Trophoblast cell (in vitro differentiated cells and primary cell): ENCODE data around the gene MYBL2.

Source experiments
- DNase-seq, 2 donors: peaks; one replicate each; pipeline ENCODE4 v3.0.0-alpha.2; 2016
- H2AFZ ChIP-seq: 2 replicates; pipeline ENCODE4 v1.6.1; 2013; ENCODE audit warnings: low read length, moderate library complexity, mild to moderate bottlenecking; ENCODE audit not compliant: insufficient read depth, poor library complexity
- H2AK5ac ChIP-seq: 2 replicates; pipeline ENCODE4 v1.6.1; 2013; ENCODE audit warnings: mild to moderate bottlenecking, low read length
- H2BK120ac ChIP-seq: 2 replicates; pipeline ENCODE4 v1.6.1; 2013; ENCODE audit warnings: low read length, mild to moderate bottlenecking, moderate library complexity; ENCODE audit not compliant: insufficient read depth, poor library complexity
- H2BK12ac ChIP-seq: 2 replicates; pipeline ENCODE4 v1.6.1; 2013; ENCODE audit warnings: mild to moderate bottlenecking, low read length, moderate library complexity
- H2BK5ac ChIP-seq: 2 replicates; pipeline ENCODE4 v1.6.1; 2013; ENCODE audit warnings: low read length, low read depth, moderate library complexity, mild to moderate bottlenecking; ENCODE audit not compliant: poor library complexity
- H3K14ac ChIP-seq: 2 replicates; pipeline ENCODE4 v1.6.1; 2013; ENCODE audit warnings: mild to moderate bottlenecking, low read length
- H3K18ac ChIP-seq: 2 replicates; pipeline ENCODE4 v1.6.1; 2013; ENCODE audit warnings: mild to moderate bottlenecking, low read length
- H3K23ac ChIP-seq: 2 replicates; pipeline ENCODE4 v1.6.1; 2013; ENCODE audit warnings: low read length
- H3K27ac ChIP-seq: 2 replicates; pipeline ENCODE4 v1.5.1; 2013; ENCODE audit warnings: low read depth, mild to moderate bottlenecking, inconsistent platforms, low read length, moderate library complexity
- H3K27me3 ChIP-seq: 2 replicates; pipeline ENCODE4 v1.6.1; 2013; ENCODE audit warnings: inconsistent platforms, mild to moderate bottlenecking, low read length, moderate library complexity; ENCODE audit not compliant: insufficient read depth
- H3K36me3 ChIP-seq, 2 experiments: 1 replicate in 1 of 2; 2 replicates in 1 of 2; pipeline ENCODE4 v1.6.1; 2013; ENCODE audit warnings: low read length in 2 of 2, mild to moderate bottlenecking in 2 of 2, moderate library complexity in 1 of 2; ENCODE audit not compliant: insufficient read depth in 2 of 2, control insufficient read depth in 1 of 2
- H3K4ac ChIP-seq: 2 replicates; pipeline ENCODE4 v1.6.1; 2013; ENCODE audit warnings: low read depth, mild to moderate bottlenecking, low read length, moderate library complexity
- H3K4me1 ChIP-seq, 2 experiments: 1 replicate in 1 of 2; 2 replicates in 1 of 2; pipeline ENCODE4 v1.6.1; 2013; ENCODE audit warnings: low read length in 2 of 2, mild to moderate bottlenecking in 2 of 2, moderate library complexity in 1 of 2; ENCODE audit not compliant: insufficient read depth in 2 of 2, control insufficient read depth in 1 of 2
- H3K4me2 ChIP-seq: 2 replicates; pipeline ENCODE4 v1.6.1; 2013; ENCODE audit warnings: inconsistent platforms, mild to moderate bottlenecking, low read length, moderate library complexity
- H3K4me3 ChIP-seq: 2 replicates; pipeline ENCODE4 v1.5.1; 2013; ENCODE audit warnings: mild to moderate bottlenecking, low read depth, low read length, inconsistent platforms
- H3K79me1 ChIP-seq: one replicate; pipeline ENCODE4 v1.6.1; 2013; ENCODE audit warnings: low read length
- H3K79me2 ChIP-seq: 2 replicates; pipeline ENCODE4 v1.6.1; 2013; ENCODE audit warnings: low read length, mild to moderate bottlenecking; ENCODE audit not compliant: control insufficient read depth, insufficient read depth, poor library complexity
- H3K9ac ChIP-seq: 2 replicates; pipeline ENCODE4 v1.6.1; 2013; ENCODE audit warnings: mild to moderate bottlenecking, low read length
- H3K9me3 ChIP-seq: 2 replicates; pipeline ENCODE4 v1.6.1; 2013; ENCODE audit warnings: low read depth, mild to moderate bottlenecking, control low read depth, inconsistent platforms, low read length; ENCODE audit not compliant: insufficient read depth
- H4K12ac ChIP-seq: 2 replicates; pipeline ENCODE4 v1.6.1; 2013; ENCODE audit warnings: low read depth, mild to moderate bottlenecking, low read length, moderate library complexity
- H4K8ac ChIP-seq: 2 replicates; pipeline ENCODE4 v1.6.1; 2013; ENCODE audit warnings: low read depth, mild to moderate bottlenecking, low read length, moderate library complexity
- H4K91ac ChIP-seq: one replicate; pipeline ENCODE4 v1.6.1; 2013; ENCODE audit warnings: low read depth, mild to moderate bottlenecking, low read length, moderate library complexity
- WGBS: extraction: QIAGEN DNeasy Blood & Tissue Kit; methylation state at CpG from one replicate; pipeline ENCODE4 v1.1.7; 2013; ENCODE audit warnings: missing lambda C conversion rate; ENCODE audit not compliant: insufficient read length, insufficient coverage; ENCODE audit errors: extremely low coverage; 5-methylcytosine and 5-hydroxymethylcytosine counted together

Gene MYBL2

DNA sequence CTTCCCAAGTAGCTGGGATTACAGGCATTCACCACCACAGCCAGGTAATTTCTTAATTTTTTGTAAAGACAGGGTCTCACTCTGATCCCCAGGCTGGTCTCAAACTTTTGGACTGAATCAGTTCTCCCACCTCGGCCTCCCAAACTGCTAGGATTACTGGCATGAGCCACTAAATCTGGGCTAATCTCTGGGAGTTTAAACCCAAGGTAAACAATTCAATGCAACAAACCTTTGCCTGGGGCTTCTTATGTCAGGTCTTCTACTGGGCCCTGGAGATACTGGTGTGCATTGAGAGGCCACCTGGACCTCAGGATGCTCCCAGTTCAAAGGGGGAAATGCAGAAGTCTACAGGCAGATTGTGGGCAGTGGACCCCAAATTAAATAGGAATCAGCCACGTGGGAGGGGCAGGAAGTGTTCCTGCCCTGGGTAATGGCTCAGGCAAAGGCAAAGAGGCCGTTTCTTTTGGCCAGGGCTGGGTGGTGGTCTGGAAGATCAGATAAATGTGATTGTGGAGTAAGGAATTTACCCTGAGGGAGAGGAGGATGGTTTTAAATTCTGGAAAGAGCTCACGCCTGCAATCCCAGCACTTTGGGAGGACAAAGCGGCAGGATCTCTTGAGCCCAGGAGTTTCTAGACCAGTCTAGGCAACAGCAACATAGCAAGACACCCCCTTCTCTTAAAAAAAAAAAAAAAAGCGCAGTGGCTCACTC is 1.3 kb upstream of the MYBL2 start:
- H2AK5ac ChIP-seq, result no peak overlapping the region
- H3K4me1 ChIP-seq, result peaks cover 16 to 20% of the 10 kb centered on the region in 2 experiments
- H3K27me3 ChIP-seq, result no peaks in the 10 kb centered on the region
- no peak overlapping the region for H3K4me3 ChIP-seq
- H2BK12ac ChIP-seq, result no peak overlapping the region
- H3K79me1 ChIP-seq, result peaks cover 11% of the 10 kb centered on the region
- no peak overlapping the region for H2BK5ac ChIP-seq
- H4K8ac ChIP-seq, result no peak overlapping the region
- H3K27ac ChIP-seq, result no peak overlapping the region
- no peak overlapping the region for H3K14ac ChIP-seq
- WGBS, result no CpG with 5 or more reads among the region's 6 CpGs
- H3K79me2 ChIP-seq, result peaks cover 7% of the 10 kb centered on the region
- H2AFZ ChIP-seq, result no peak overlapping the region
- DNase-seq, result peak; percentile 52 to 85
- H3K23ac ChIP-seq, result no peak overlapping the region
- no peak overlapping the region for H4K91ac ChIP-seq
- no peak overlapping the region for H2BK120ac ChIP-seq
- no peak overlapping the region for H3K4ac ChIP-seq
- no peak overlapping the region for H3K4me2 ChIP-seq
- peaks cover 0 to 2% of the 10 kb centered on the region in 2 experiments for H3K36me3 ChIP-seq
- no peak overlapping the region for H3K9ac ChIP-seq
- no peak overlapping the region for H3K18ac ChIP-seq
- no peak overlapping the region for H4K12ac ChIP-seq
- H3K9me3 ChIP-seq, result no peaks in the 10 kb centered on the region

DNA sequence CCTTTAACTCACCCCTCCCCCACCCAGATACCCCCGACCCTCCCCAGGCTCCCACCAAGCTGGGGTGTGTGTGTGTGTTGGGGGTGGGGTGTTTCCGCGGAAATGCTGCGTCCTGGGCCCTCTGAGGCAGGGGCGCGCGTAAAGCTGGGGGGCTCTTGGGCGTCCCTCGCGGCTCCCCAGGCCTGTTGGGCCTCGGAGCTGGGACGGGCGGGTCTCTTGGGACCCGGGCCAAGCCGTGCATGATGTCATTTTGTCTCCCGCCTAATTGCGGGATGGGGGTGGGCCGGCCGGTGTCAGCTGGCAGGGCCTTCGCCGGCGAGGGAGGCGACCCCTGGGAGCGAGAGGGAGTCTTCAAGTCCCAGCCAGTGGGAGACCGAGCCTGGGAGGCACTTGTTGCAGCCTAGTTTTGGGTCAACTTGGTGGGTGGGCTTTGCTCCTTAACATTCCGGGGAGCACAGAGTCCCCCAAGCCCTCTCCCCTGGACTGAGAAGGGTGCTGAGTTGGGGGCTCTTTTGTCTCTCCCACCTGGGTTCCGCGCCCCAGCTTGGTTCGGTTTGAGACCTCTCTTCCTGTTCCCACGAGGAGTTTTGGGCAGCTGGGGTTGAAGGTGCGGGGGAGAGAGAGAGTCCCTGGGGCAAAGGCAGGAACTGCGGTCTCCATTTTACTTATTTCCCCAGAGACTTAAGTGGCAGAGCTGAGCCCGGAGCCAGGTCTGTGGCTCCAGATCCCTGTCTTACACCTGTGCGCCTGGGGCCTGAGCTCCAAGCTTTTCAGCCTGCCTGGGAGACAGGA is 623 bp downstream of the MYBL2 start:
- H2BK5ac ChIP-seq, result peak overlapping the region; percentile 2
- peak overlapping the region; percentile 14 for H2AFZ ChIP-seq
- WGBS, result no CpG with 5 or more reads among the region's 34 CpGs
- no peak overlapping the region for H2AK5ac ChIP-seq
- DNase-seq, result no peak
- no peaks in the 10 kb centered on the region for H3K27me3 ChIP-seq
- peak overlapping the region; percentile 16 for H3K14ac ChIP-seq
- H3K18ac ChIP-seq, result peak overlapping the region; percentile 62
- H3K4me1 ChIP-seq, result peaks cover 16 to 20% of the 10 kb centered on the region in 2 experiments
- H2BK12ac ChIP-seq, result no peak overlapping the region
- H3K4me3 ChIP-seq, result peak overlapping the region; percentile 73
- H3K4ac ChIP-seq, result peak overlapping the region; percentile 5
- H3K79me1 ChIP-seq, result peaks cover 11% of the 10 kb centered on the region
- H4K91ac ChIP-seq, result no peak overlapping the region
- H3K9me3 ChIP-seq, result no peaks in the 10 kb centered on the region
- H3K4me2 ChIP-seq, result peak overlapping the region; percentile 97
- H3K9ac ChIP-seq, result peak overlapping the region; percentile 84
- no peak overlapping the region for H3K27ac ChIP-seq
- no peak overlapping the region for H4K12ac ChIP-seq
- peaks cover 7% of the 10 kb centered on the region for H3K79me2 ChIP-seq
- H3K36me3 ChIP-seq, result peaks cover 0 to 2% of the 10 kb centered on the region in 2 experiments
- no peak overlapping the region for H3K23ac ChIP-seq
- H4K8ac ChIP-seq, result no peak overlapping the region
- H2BK120ac ChIP-seq, result no peak overlapping the region

DNA sequence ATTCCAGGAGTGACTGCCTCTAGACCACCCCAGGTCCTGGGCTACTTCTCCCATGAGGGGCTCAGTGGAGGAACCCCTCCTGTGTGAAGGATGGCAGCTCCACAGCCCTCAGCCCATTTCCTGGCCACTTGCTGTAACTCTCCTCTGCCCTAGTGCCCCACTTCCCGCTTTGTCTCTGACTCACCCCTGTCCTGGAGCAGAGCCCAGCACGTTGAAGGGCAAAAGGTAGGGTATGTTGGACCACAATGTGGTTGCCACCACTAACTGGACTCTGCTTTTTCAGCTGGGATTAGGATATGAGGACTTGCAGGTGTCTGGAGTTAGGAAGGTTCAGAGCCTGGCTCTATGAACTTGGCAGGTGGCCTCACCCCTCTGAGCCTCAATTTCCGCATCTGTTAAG is 2.4 kb downstream of the MYBL2 start:
- no CpG with 5 or more reads among the region's 3 CpGs for WGBS
- Histone ChIP-seq H2BK120ac (no peak overlapping the region), H2BK5ac (no peak overlapping the region), H3K79me1 (peaks cover 11% of the 10 kb centered on the region), H4K8ac (no peak overlapping the region), H3K27me3 (no peaks in the 10 kb centered on the region), H3K9me3 (no peaks in the 10 kb centered on the region), H3K79me2 (peaks cover 7% of the 10 kb centered on the region), H2BK12ac (no peak overlapping the region), H3K9ac (no peak overlapping the region), H3K23ac (no peak overlapping the region), H3K18ac (no peak overlapping the region), H3K4me1 (peaks cover 16 to 20% of the 10 kb centered on the region in 2 experiments), H3K27ac (no peak overlapping the region), H2AFZ (no peak overlapping the region), H3K4me2 (no peak overlapping the region), H4K12ac (no peak overlapping the region), H3K36me3 (peaks cover 5 to 6% of the 10 kb centered on the region in 2 experiments), H3K4me3 (no peak overlapping the region), H4K91ac (no peak overlapping the region), H3K4ac (no peak overlapping the region), H3K14ac (no peak overlapping the region), H2AK5ac (no peak overlapping the region)
- no peak for DNase-seq

DNA sequence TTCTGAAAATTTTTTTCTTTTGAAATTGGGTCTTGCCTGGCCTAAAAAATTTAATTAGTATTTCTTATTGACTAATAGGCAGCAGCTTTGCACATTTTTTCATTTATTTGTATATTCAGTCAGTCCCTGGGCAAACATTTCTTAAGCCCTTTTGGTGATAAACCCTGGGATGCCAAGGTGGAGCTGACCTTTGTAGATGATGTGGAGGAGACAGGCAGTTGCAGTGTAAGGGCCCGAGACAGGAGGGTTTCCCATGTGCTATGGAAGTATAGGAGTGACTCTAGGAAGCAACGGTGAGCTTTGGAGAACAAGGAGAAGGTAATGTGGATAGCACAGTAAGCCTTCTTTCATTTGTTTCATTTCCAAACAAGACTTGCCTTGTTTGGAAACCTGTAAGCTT is 3.5 kb downstream of the MYBL2 start:
- peaks cover 14 to 15% of the 10 kb centered on the region in 2 experiments for H3K4me1 ChIP-seq
- no peak overlapping the region for H2BK120ac ChIP-seq
- H3K9me3 ChIP-seq, result no peaks in the 10 kb centered on the region
- no peak overlapping the region for H3K27ac ChIP-seq
- H3K4me2 ChIP-seq, result no peak overlapping the region
- H3K79me1 ChIP-seq, result peaks cover 8% of the 10 kb centered on the region
- H2AK5ac ChIP-seq, result no peak overlapping the region
- peaks cover 7% of the 10 kb centered on the region for H3K79me2 ChIP-seq
- H3K36me3 ChIP-seq, result peaks cover 5 to 6% of the 10 kb centered on the region in 2 experiments
- H4K91ac ChIP-seq, result no peak overlapping the region
- H2BK12ac ChIP-seq, result no peak overlapping the region
- no CpG with 5 or more reads among the region's 2 CpGs for WGBS
- no peak overlapping the region for H3K4ac ChIP-seq
- H4K12ac ChIP-seq, result no peak overlapping the region
- H2AFZ ChIP-seq, result no peak overlapping the region
- H3K23ac ChIP-seq, result no peak overlapping the region
- H2BK5ac ChIP-seq, result no peak overlapping the region
- no peaks in the 10 kb centered on the region for H3K27me3 ChIP-seq
- H3K14ac ChIP-seq, result no peak overlapping the region
- H3K4me3 ChIP-seq, result no peak overlapping the region
- no peak overlapping the region for H3K9ac ChIP-seq
- no peak overlapping the region for H3K18ac ChIP-seq
- H4K8ac ChIP-seq, result no peak overlapping the region
- no peak for DNase-seq
